Parathyroid adenoma (tissue), 2 donors: Measurements from ENCODE around the gene TMEM79.

ENCODE experiments used
- H2AFZ ChIP-seq: fragments of 300-600 bp; sonication (generic); one replicate; pipeline ENCODE4 v1.7.0; 2017; ENCODE audit warnings: antibody characterized with exemption, mild to moderate bottlenecking
- H3K27ac ChIP-seq: fragments of 300-600 bp; sonication (generic); one replicate; pipeline ENCODE4 v1.7.0; 2017
- H3K27me3 ChIP-seq: fragments of 300-600 bp; sonication (generic); one replicate; pipeline ENCODE4 v1.7.0; 2017; ENCODE audit warnings: low read length; ENCODE audit not compliant: control insufficient read depth, insufficient read depth
- H3K36me3 ChIP-seq: fragments of 300-600 bp; sonication (generic); one replicate; pipeline ENCODE4 v1.7.0; 2017; ENCODE audit warnings: low read length; ENCODE audit not compliant: control insufficient read depth, insufficient read depth
- H3K4me1 ChIP-seq: fragments of 300-600 bp; sonication (generic); one replicate; pipeline ENCODE4 v1.7.0; 2017; ENCODE audit warnings: control low read depth
- H3K4me2 ChIP-seq: fragments of 300-600 bp; sonication (generic); one replicate; pipeline ENCODE4 v1.7.0; 2017; ENCODE audit warnings: low read length
- H3K4me3 ChIP-seq: fragments of 300-600 bp; sonication (generic); one replicate; pipeline ENCODE4 v1.7.0; 2017; ENCODE audit warnings: low read depth, low read length
- H3K79me2 ChIP-seq: fragments of 300-600 bp; sonication (generic); one replicate; pipeline ENCODE4 v1.7.0; 2017; ENCODE audit warnings: control low read depth
- H3K9ac ChIP-seq: fragments of 300-600 bp; sonication (generic); one replicate; pipeline ENCODE4 v1.7.0; 2017; ENCODE audit warnings: mild to moderate bottlenecking
- H3K9me3 ChIP-seq: fragments of 300-600 bp; sonication (generic); one replicate; pipeline ENCODE4 v1.7.0; 2017; ENCODE audit warnings: low read length; ENCODE audit not compliant: control insufficient read depth
- CTCF ChIP-seq: fragments of 300-600 bp; sonication (generic); IDR thresholded peaks from one replicate; pipeline ENCODE4 v1.7.0; 2017; ENCODE audit warnings: antibody characterized with exemption, mild to moderate bottlenecking
- donor health status: primary hyperparathyroidism.

Gene TMEM79

GRCh38 chr1:156284112-156284511 lies at the start of gene TMEM79:
Gene TMEM79, plus strand, starts transcription at chr1:156284325. Its CDS starts 902 bp downstream, at chr1:156285227.
- peak within 1 kb of the TSS; percentile 78 for H3K27ac ChIP-seq
- peaks cover 9% of the 10 kb centered on the region for H3K4me1 ChIP-seq
- H3K9ac ChIP-seq, result peak within 1 kb of the TSS; percentile 6
- H3K36me3 ChIP-seq, result no peaks in the 10 kb centered on the region
- peak within 1 kb of the TSS; percentile 94 for H3K4me2 ChIP-seq
- no peaks in the 10 kb centered on the region for H3K27me3 ChIP-seq
- peak within 1 kb of the TSS; percentile 92 for H3K4me3 ChIP-seq
- TF ChIP-seq CTCF, result no peak
- no peaks in the 10 kb centered on the region for H3K9me3 ChIP-seq
- no peaks in the 10 kb centered on the region for H3K79me2 ChIP-seq
- H2AFZ ChIP-seq, result peak within 1 kb of the TSS; percentile 77

- no peak overlapping the region for H3K27ac ChIP-seq
- H3K27me3 ChIP-seq, result no peaks in the 10 kb centered on the region
- no peaks in the 10 kb centered on the region for H3K4me1 ChIP-seq
- no peak for TF ChIP-seq CTCF
- no peak overlapping the region for H3K4me3 ChIP-seq
- no peak overlapping the region for H3K9ac ChIP-seq
- H3K9me3 ChIP-seq, result no peaks in the 10 kb centered on the region
- H3K36me3 ChIP-seq, result no peaks in the 10 kb centered on the region
- H3K79me2 ChIP-seq, result no peaks in the 10 kb centered on the region
- no peak overlapping the region for H2AFZ ChIP-seq
- no peak overlapping the region for H3K4me2 ChIP-seq
These were observed 48.0 kb upstream of the TMEM79 start for GRCh38 chr1:156236164-156236563.

GRCh38 chr1:156238248-156238647 lies 45.9 kb upstream of the TMEM79 start:
- no peaks in the 10 kb centered on the region for H3K79me2 ChIP-seq
- no peak for TF ChIP-seq CTCF
- no peak overlapping the region for H3K9ac ChIP-seq
- H2AFZ ChIP-seq, result no peak overlapping the region
- H3K4me2 ChIP-seq, result no peak overlapping the region
- H3K4me1 ChIP-seq, result no peaks in the 10 kb centered on the region
- H3K27me3 ChIP-seq, result no peaks in the 10 kb centered on the region
- H3K4me3 ChIP-seq, result no peak overlapping the region
- H3K36me3 ChIP-seq, result no peaks in the 10 kb centered on the region
- H3K9me3 ChIP-seq, result no peaks in the 10 kb centered on the region
- no peak overlapping the region for H3K27ac ChIP-seq

GRCh38 chr1:156241311-156241811 lies 42.8 kb upstream of the TMEM79 start:
- H3K4me3 ChIP-seq, result no peak overlapping the region
- no peaks in the 10 kb centered on the region for H3K9me3 ChIP-seq
- no peaks in the 10 kb centered on the region for H3K4me1 ChIP-seq
- no peak overlapping the region for H3K9ac ChIP-seq
- H3K79me2 ChIP-seq, result no peaks in the 10 kb centered on the region
- H3K27ac ChIP-seq, result no peak overlapping the region
- H3K27me3 ChIP-seq, result no peaks in the 10 kb centered on the region
- TF ChIP-seq CTCF, result no peak
- H3K4me2 ChIP-seq, result no peak overlapping the region
- H2AFZ ChIP-seq, result no peak overlapping the region
- H3K36me3 ChIP-seq, result no peaks in the 10 kb centered on the region

- H2AFZ ChIP-seq, result no peak within 1 kb of the TSS
- TF ChIP-seq CTCF, result no peak
- H3K36me3 ChIP-seq, result no peaks in the 10 kb centered on the region
- no peaks in the 10 kb centered on the region for H3K4me1 ChIP-seq
- H3K9ac ChIP-seq, result no peak within 1 kb of the TSS
- H3K9me3 ChIP-seq, result no peaks in the 10 kb centered on the region
- H3K27me3 ChIP-seq, result no peaks in the 10 kb centered on the region
- H3K27ac ChIP-seq, result no peak within 1 kb of the TSS
- no peaks in the 10 kb centered on the region for H3K79me2 ChIP-seq
- H3K4me3 ChIP-seq, result no peak within 1 kb of the TSS
- H3K4me2 ChIP-seq, result no peak within 1 kb of the TSS
These were observed 42.2 kb upstream of the TMEM79 start, which contains the start of gene BGLAP for GRCh38 chr1:156241926-156242325. Gene BGLAP, plus strand, starts transcription at chr1:156242184. Its CDS starts 48 bp downstream, at chr1:156242232.
